Smooth muscle cell (in vitro differentiated cells): Measurements from ENCODE around the gene HSPA9. TPM values are rescaled to one million over a fixed set of nuclear protein-coding genes. Genes with fewer than 3 reads are reported as not detected.
"Not testable (repeated sequence)": the region's sequence is repeated elsewhere in the genome, so short reads cannot be mapped to it uniquely, and the experiment has no call there.

Experiments used
- DNase-seq: peaks from one replicate; lab custom pipeline; 2025; ENCODE audit not compliant: unreplicated experiment; lab: John Stamatoyannopoulos, UW
- H2AFZ ChIP-seq: fragments of 200-600 bp; sonication (generic); 2 replicates; pipeline ENCODE4 v1.6.0; 2016; ENCODE audit warnings: antibody characterized with exemption, low read depth, mild to moderate bottlenecking
- H3F3A ChIP-seq: fragments of 200-600 bp; sonication (generic); 2 replicates; pipeline ENCODE4 v1.6.0; 2017; ENCODE audit warnings: antibody characterized with exemption, low read depth
- H3K27ac ChIP-seq: fragments of 200-600 bp; sonication (generic); 2 replicates; pipeline ENCODE4 v1.5.1; 2016; ENCODE audit warnings: low read depth, mild to moderate bottlenecking
- H3K27me3 ChIP-seq: fragments of 200-600 bp; sonication (generic); 2 replicates; pipeline ENCODE4 v1.6.1; 2016; ENCODE audit warnings: low read depth, mild to moderate bottlenecking
- H3K36me3 ChIP-seq: fragments of 200-600 bp; sonication (generic); 2 replicates; pipeline ENCODE4 v1.5.1; 2016; ENCODE audit warnings: low read depth
- H3K4me1 ChIP-seq: fragments of 200-600 bp; sonication (generic); 2 replicates; pipeline ENCODE4 v1.5.1; 2016; ENCODE audit warnings: low read depth
- H3K4me2 ChIP-seq: fragments of 200-600 bp; sonication (generic); 2 replicates; pipeline ENCODE4 v1.6.0; 2016; ENCODE audit warnings: mild to moderate bottlenecking
- H3K4me3 ChIP-seq: fragments of 200-600 bp; sonication (generic); 2 replicates; pipeline ENCODE4 v1.5.1; 2016; ENCODE audit warnings: mild to moderate bottlenecking
- H3K79me2 ChIP-seq: fragments of 200-600 bp; sonication (generic); 2 replicates; pipeline ENCODE4 v1.6.0; 2016; ENCODE audit warnings: low read depth, mild to moderate bottlenecking
- H3K9ac ChIP-seq: fragments of 200-600 bp; sonication (generic); 2 replicates; pipeline ENCODE4 v1.6.0; 2016; ENCODE audit warnings: low read depth
- H3K9me3 ChIP-seq: fragments of 200-600 bp; sonication (generic); replicated peaks from 2 replicates; pipeline ENCODE4 v1.5.1; 2016; ENCODE audit warnings: low read depth
- H4K20me1 ChIP-seq: fragments of 200-600 bp; sonication (generic); 2 replicates; pipeline ENCODE4 v1.6.0; 2016; ENCODE audit warnings: low read depth
- WGBS: methylation state at CpG from one replicate; pipeline ENCODE4 v1.1.7; 2016; ENCODE audit warnings: low lambda C conversion rate; 5-methylcytosine and 5-hydroxymethylcytosine counted together
- polyA plus RNA-seq: library from polyadenylated mRNA; unstranded; fragments of >200 nt; fragmentation: Nextera tagmentation; extraction: Ambion mirVana; gene quantifications from 2 replicates; pipeline ENCODE4 v1.2.1, GENCODE V29; 2016
- total RNA-seq: library from RNA; depleted of rRNA; stranded (reverse); fragments of >200 nt; gene quantifications from 2 replicates; pipeline ENCODE4 v1.2.3, GENCODE V29; 2014
- TF ChIP-seq, protein P1 (sequence below): fragments of 200-600 bp; sonication (generic); IDR thresholded peaks from 2 replicates; pipeline ENCODE4 v1.5.1; 2017; ENCODE audit warnings: borderline replicate concordance, mild to moderate bottlenecking, antibody characterized with exemption; ENCODE audit not compliant: insufficient read depth, poor library complexity, severe bottlenecking

Gene HSPA9
- total and polyA plus RNA-seq, 2 experiments from 2014 or later, result 136 to 263 TPM

DNA sequence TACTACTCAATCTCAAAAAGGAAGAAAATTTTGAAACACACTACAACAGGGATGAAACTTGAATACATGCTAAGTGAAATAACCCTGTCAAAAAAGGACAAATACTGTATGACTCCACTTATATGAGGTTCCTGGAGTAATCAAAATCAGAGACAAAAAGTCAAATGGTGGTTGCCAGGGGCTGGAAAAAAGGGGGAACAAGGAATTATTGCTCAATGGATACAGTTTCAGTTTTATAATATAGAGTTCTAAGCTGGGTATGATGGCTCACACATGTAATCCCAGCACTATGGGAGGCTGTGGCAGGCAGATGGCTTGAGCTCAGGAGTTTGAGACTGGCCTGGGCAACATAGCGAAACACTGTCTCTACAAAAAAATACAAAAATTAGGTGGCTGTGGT lies 61.2 kb downstream of the HSPA9 start:
- TF ChIP-seq, protein P1, sequence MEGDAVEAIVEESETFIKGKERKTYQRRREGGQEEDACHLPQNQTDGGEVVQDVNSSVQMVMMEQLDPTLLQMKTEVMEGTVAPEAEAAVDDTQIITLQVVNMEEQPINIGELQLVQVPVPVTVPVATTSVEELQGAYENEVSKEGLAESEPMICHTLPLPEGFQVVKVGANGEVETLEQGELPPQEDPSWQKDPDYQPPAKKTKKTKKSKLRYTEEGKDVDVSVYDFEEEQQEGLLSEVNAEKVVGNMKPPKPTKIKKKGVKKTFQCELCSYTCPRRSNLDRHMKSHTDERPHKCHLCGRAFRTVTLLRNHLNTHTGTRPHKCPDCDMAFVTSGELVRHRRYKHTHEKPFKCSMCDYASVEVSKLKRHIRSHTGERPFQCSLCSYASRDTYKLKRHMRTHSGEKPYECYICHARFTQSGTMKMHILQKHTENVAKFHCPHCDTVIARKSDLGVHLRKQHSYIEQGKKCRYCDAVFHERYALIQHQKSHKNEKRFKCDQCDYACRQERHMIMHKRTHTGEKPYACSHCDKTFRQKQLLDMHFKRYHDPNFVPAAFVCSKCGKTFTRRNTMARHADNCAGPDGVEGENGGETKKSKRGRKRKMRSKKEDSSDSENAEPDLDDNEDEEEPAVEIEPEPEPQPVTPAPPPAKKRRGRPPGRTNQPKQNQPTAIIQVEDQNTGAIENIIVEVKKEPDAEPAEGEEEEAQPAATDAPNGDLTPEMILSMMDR, result no peak
- no peak for DNase-seq

DNA sequence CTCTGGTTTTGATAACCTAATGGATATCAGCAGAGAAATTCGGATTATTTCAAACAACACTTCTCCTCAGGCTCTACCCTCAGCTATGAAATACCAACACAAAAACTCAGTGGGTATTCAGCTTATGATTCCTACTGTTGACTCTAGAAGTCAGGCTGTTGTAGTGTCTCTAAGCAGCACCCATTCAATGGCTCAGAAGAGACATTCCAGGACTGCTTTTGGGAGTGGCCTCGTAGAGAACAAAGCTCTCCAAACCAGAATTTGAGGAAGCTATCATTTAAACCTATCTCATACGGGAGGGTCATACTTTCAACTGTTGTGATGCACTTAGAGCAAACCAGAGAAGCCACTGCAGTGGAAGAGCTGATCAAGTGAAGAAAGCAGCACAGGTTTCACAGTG lies 66.2 kb downstream of the HSPA9 start:
- 77% methylated on average over 3 of the region's 3 CpGs for WGBS
- Histone ChIP-seq H3K4me1 (no peaks in the 10 kb centered on the region), H3K4me3 (no peak overlapping the region), H3K79me2 (no peaks in the 10 kb centered on the region), H3K27ac (no peak overlapping the region), H3K9me3 (no peaks in the 10 kb centered on the region), H3K9ac (no peak overlapping the region), H3K4me2 (no peak overlapping the region), H3K27me3 (no peaks in the 10 kb centered on the region), H3K36me3 (peaks cover 16% of the 10 kb centered on the region), H4K20me1 (peaks cover 11% of the 10 kb centered on the region), H3F3A (peaks cover 19% of the 10 kb centered on the region), H2AFZ (no peak overlapping the region)
- TF ChIP-seq, protein P1, result no peak
- DNase-seq, result no peak

More for the DNA sequence above, 61.2 kb downstream of the HSPA9 start:
- Histone ChIP-seq H3K4me1 (no peaks in the 10 kb centered on the region), H4K20me1 (peaks cover 50% of the 10 kb centered on the region), H3K4me3 (no peak overlapping the region), H3F3A (peaks cover 7% of the 10 kb centered on the region), H3K79me2 (peaks cover 28% of the 10 kb centered on the region), H3K4me2 (no peak overlapping the region), H3K9me3 (no peaks in the 10 kb centered on the region), H3K9ac (no peak overlapping the region), H3K27ac (no peak overlapping the region), H3K36me3 (peaks cover 28% of the 10 kb centered on the region), H2AFZ (no peak overlapping the region), H3K27me3 (no peaks in the 10 kb centered on the region)
- 100% methylated on average over 1 of the region's 1 CpG for WGBS

DNA sequence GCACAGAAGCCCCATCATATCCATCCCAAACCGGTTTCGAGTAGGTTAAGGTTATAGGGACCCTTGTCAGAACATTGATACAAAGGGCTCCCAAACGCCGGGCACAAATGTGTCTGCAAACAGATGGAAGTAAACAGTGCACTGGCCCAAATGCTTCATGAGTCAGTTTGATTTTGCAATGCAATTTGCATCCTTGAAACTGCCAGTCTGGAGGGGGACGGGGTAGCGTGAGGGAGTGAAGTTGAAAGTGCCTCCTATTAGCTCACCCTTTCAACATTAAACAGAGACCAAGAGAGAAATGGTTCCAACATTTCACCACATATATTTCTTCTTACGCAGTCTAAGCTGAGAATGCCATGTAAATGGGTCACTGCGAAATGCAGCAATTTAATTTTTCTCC lies 67.7 kb downstream of the HSPA9 start:
- DNase-seq, H3K9ac ChIP-seq, H3K27me3 ChIP-seq, H3K4me2 ChIP-seq, H3K4me1 ChIP-seq, H3K79me2 ChIP-seq, H3K4me3 ChIP-seq, H3K27ac ChIP-seq, H3K9me3 ChIP-seq, H2AFZ ChIP-seq: not testable (repeated sequence)
- H3K36me3 ChIP-seq, result peaks cover 15% of the 10 kb centered on the region
- peaks cover 10% of the 10 kb centered on the region for H4K20me1 ChIP-seq
- 88% methylated on average over 8 of the region's 8 CpGs for WGBS
- H3F3A ChIP-seq, result peaks cover 18% of the 10 kb centered on the region

DNA sequence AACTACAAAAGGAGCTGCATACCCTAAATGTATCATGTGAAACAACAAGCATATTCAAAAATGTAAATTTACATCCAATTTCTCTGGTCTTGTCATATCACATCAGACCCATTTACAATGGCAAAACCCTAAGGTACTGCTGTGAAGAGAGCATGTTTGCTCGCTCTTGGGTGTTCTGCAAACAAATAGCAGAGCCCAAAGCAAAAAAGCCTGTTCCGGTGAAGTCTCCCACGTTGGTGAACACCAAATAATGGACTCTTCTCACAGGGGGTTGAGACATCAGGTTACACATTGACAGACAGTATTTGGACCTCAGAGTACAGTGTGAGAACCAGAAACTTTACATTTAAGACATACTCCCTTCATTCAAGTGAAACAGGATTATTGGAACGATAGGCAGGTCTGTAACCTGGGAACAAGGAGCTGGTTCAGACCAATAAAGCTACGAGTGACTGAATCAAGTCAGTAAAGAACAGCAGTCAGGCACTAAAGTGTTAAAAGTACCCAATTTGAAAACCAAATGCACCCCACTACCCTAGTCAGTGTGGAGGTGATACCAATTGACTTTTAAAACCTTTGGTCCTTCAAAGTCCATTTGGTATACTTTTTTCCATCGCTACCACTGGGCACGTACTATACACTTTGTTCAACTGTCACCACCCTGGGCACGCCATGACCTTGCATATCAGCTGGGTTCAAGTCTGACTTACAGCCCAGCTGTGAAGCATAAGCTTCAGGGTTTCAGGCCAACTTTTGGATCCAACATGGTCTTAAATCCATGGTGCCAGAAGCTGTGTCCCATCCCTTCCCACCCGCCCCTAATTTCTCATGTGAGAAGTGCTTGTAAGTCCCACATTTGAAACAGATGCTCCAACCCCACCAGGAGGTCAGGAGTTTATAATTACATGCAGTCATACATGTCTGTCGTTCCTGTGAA lies 68.6 kb downstream of the HSPA9 start:
- peaks cover 12% of the 10 kb centered on the region for H3K36me3 ChIP-seq
- H3K4me1 ChIP-seq, result no peaks in the 10 kb centered on the region
- no peaks in the 10 kb centered on the region for H3K27me3 ChIP-seq
- 91% methylated on average over 10 of the region's 10 CpGs for WGBS
- no peak overlapping the region for H3K9ac ChIP-seq
- H2AFZ ChIP-seq, result no peak overlapping the region
- no peak overlapping the region for H3K4me3 ChIP-seq
- H3K79me2 ChIP-seq, result no peaks in the 10 kb centered on the region
- TF ChIP-seq, protein P1, result no peak
- H4K20me1 ChIP-seq, result peaks cover 4% of the 10 kb centered on the region
- no peak overlapping the region for H3K27ac ChIP-seq
- no peak overlapping the region for H3K4me2 ChIP-seq
- no peaks in the 10 kb centered on the region for H3K9me3 ChIP-seq
- no peak for DNase-seq
- H3F3A ChIP-seq, result peaks cover 16% of the 10 kb centered on the region
